Stimulated activated naive CD8-positive, alpha-beta T cell treated with anti-CD3 and anti-CD28 coated beads, Interleukin-15, Interleukin-2, amounts not matched to agents 100 U/mL and 50 U/mL, for 24 hours (primary cell): ENCODE data around the gene TFRC.
"Not testable (repeated sequence)": the region's sequence is repeated elsewhere in the genome, so short reads cannot be mapped to it uniquely, and the experiment has no call there.

Source experiments
- ATAC-seq: fragments of 150-1000 bp; cut with Tn5 transposase; one replicate; pipeline ENCODE4 v1.10.0; 2021
- DNase-seq: peaks from one replicate; pipeline ENCODE4 v3.0.0; 2021

Gene TFRC

DNA sequence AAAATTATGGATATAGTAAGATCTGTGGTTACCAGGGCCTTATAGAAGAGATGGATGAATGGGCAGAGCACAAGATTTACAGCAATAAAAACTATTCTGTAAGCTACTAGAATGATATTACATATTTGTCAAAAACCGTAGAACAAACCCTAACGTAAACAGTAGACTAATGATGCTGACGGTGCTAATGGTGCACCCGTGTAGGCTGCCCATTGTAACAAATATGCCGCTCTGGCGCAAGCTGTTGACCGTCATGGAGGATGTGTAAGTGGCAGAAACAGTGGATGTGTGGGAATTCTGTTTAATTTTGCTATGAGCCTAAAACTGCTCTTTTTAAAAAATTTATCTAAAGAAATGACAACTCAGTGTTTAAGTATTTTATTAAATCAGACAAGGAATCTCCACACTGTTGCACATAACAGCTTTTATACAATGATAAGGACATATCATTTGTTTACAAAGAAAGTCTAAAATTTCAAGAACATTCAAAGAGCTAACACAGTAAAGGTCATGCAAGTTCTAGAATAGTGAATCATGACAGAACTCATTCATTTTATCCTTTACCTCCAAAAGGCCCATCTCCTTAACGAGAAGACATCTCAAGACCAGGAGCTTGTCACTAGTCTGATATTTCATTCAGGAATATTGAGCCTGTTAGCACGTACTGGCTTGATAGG is 32.8 kb downstream of the TFRC start:
- DNase-seq = no peak
- no peak for ATAC-seq

DNA sequence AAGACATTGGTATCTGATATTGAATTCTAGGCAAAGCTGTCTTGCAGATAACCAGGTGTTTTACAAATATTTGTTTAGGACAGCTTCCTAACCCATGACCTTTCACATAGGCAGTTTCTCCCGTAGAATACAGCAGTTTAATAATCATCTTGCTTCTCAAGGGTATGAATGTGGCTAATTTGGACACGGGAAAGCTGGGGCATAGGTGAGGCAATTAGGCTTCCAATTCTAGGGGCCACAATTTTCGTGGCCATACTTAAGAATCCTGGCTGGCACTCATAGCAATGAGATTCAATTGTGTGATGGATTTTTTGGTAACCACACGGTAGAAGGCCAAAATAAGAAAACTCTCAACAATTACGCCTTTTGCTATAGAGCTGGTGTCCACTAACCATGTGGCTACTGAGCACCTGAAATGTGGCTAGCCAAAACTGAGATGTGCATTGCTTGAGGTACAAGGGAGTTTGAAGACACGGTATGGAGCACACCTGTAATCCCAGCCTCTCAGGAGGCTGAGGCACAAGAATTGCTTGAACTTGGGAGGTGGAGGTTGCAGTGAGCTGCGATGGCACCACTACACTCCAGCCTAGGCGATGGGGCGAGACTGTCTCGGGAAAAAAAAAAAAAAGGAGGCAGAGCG is 34.4 kb downstream of the TFRC start:
- ATAC-seq (no peak), DNase-seq (no peak)

DNA sequence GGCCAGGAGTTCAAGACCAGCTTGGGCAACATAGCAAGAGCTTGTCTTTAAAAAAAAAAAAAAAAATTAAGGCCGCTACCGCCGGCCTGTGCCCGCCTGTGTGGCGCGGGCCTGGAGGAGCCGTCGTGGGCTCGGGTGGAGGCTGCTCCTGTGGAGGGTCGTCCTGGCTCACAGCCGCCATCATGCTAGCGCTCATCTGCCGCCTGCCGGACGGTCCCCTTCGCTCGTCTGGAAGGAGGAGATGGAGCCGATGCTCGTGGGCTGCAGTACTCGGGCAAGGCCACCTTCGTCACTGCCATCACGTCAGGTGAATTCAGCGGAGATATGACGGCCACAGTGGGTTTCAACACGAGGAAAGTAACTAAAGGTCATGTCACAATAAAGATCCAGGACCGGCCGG is 37.4 kb downstream of the TFRC start:
- ATAC-seq = no peak

DNA sequence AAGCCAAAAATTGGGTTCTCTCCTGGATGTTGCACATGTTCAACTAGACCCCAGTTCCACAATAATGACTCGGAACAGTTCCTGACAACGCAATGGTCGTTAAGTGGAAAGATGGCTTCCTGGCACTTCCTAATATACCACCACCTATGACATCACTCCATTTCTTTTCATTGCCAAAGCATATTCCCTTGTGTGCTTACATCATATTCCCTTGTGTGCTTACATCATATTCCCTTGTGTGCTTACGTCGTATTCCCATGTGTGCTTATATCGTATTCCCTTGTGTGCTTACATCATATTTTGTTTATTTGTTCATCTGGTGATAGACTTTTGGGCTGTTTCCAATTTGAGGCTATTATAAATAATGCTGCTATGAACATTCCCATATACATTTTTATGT is 39.2 kb downstream of the TFRC start:
- no peak for ATAC-seq
- DNase-seq = no peak

More for the DNA sequence above, 37.4 kb downstream of the TFRC start:
- DNase-seq = no peak

DNA sequence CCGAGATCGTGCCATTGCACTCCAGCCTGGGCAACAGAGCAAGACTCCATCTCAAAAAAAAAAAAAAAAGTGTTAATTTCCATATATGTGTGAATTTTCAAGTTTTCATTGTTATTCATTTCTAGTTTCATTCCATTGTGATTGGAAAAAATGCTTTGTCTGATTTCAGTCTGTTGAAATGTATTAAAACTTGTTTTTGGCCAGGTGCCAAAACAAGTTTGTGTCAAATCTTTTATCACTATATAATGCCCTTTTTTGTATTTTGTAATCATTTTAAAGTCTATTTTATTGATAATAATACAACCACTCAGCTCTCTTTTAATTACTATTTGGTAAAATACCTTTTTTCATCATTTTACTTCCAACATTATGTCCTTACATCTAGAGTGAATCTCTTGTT is 42.5 kb downstream of the TFRC start:
- ATAC-seq = no peak
- DNase-seq = no peak

DNA sequence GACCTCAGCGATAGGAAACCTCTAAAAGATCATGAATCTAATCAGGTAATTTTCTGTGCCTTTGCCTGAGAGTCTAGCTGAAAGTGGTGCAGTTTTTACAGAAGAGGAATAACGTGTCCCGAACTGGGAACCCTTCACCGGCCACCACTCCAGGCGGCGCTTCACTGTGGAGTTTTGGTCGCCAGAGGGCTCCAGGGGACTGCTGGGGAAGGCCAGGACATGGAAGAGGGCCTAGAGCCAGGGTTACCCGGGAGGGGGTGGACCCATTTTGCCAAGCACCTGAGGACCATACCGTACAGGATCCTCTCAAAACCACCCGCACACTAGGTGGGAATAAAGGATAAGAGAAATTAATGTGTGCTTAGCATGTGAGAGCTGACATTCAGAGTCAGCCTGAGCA is 55.8 kb downstream of the TFRC start:
- not testable (repeated sequence) for DNase-seq, ATAC-seq

DNA sequence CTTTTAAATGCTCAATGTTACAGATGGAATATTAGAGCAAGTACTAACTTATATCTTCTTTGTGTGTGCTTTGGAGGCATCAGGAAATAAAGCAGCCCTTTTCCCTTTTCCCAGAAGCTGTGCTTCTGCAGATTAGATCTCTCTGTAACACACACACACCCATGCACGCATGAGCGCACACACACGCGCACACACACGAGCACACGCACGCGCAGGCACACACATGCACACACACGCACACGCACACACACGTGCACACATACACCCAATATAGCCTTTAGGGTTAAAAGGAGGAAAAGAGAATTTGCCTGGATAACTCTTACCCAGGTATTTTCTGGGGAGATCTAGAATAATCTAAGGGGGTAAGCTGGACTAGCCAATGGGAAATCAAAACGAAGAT is 56.9 kb downstream of the TFRC start:
- no peak for ATAC-seq

DNA sequence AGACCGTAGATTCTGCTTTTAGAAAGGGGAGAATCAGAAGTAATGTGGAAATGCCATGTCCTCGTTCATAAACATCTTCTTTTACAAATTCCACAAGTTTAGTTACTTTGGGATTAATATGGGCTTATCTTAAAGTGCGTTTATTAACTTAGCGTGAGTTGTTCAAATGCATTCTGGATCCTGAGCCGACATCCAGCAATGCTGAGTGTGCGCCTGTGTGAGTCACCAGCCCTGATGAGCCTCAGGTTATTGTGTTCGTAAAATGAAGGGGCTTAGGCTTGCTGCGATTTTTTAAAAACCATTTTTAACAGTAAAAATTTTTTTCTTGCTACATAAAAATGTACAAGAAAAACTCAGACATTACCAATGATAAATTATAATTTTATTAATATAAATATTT is 57.9 kb downstream of the TFRC start:
- DNase-seq (no peak), ATAC-seq (no peak)

More for the DNA sequence above, 56.9 kb downstream of the TFRC start:
- no peak for DNase-seq

DNA sequence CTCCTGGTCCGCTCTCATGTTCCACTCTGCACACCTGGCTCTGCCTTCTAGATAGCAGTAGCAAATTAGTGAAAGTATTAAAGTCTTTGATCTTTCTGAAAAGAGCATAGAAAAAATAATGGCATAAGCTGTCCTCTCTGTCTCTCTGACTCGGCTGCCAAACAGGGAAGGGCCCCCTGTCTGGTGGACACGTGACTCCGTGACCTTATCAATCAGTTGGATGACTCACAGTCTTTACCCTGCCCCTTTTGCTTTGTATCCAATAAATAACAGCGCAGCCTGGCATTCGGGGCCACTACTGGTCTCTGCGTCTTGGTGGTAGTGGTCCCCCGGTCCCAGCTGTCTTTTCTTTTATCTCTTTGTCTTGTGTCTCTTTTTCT is 59.4 kb downstream of the TFRC start:
- ATAC-seq, DNase-seq: not testable (repeated sequence)

DNA sequence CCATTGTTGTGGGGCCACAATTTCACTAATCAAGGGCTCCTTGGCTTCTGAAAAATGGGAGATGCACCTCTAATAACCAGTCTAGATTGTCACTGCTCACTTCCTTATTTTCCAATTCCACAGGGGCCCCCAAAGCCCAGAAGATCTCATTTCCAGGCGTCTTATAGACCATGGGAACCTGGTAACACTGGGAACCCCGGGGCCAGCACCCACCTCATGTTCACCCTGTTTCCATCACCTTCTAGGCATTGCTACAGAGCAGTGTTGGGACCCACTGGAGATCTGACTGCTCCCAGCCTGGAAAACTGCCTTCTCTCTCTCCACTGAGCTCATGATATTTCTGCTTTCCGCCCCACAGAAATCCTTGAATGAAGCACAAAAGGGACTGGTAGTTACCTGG is 61.5 kb downstream of the TFRC start:
- ATAC-seq (no peak), DNase-seq (no peak)

DNA sequence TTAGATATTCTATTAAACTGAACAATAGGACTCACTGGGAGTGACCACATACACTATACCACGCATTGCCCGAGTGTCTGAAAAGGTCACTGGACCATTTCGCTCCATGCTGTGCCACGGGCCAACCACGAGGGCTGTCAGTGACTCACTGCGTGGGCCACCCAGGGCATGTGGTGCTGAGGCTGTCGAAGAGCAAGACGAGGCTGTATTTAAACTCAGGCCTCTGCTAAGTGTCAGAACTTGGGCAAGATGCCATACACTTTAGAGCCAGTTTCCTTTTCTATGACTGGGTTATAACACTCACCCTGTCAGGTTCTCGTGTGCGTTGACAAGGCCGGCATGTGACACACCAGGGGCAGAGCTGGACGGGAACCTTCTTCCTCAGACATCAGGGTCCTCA is 62.3 kb downstream of the TFRC start:
- peak; percentile 80 for ATAC-seq
- not testable (repeated sequence) for DNase-seq

DNA sequence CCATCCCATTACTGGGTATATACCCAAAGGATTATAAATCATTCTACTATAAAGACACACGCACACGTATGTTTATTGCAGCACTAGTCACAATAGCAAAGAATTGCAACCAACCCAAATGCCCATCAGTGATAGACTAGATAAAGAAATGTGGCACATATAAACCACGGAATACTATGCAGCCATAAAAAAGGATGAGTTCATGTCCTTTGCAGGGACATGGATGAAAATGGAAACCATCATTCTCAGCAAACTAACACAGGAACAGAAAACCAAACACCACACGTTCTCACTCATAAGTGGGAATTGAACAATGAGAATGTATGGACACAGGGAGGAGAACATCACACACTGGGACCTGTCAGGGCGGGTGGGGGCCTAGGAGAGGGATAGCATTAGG is 63.7 kb downstream of the TFRC start:
- ATAC-seq, DNase-seq: not testable (repeated sequence)

DNA sequence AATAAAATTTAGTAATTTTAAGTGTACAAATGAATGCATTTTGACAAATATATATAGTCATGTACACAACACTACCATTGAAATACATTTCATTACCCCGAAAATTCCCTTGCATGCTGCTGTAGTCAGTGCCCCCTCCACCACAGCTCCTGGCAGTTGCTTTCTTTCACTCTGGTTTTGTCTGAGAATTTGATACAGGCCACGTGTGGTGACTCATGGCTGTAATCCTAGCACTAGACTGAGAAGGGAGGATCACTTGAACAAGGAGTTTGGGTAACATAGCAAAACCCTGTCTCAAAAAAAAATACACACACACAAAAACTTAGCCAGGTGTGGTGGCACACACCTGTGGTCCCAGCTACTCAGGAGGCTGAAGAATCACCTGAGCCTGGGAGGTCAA is 65.4 kb downstream of the TFRC start:
- DNase-seq (no peak), ATAC-seq (no peak)

DNA sequence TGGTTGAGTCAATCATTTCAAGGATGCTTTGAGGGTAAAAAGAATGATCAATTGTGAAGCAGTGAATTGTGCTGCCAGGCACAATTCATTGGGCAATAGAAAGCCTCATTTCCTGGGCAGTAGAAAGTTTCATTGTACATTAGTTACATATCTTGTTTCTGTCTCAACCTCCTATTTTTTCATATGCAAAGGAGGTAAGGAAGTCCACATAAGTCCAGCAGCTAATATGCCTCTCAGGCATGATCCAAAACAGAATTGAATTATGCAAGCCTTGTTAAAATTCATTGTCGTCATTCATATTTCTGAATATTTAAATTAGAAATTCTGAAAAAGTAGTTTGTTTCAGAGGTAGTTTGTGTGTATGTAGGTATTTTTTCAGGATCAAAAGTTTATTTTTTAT is 65.8 kb downstream of the TFRC start:
- ATAC-seq (no peak), DNase-seq (no peak)

DNA sequence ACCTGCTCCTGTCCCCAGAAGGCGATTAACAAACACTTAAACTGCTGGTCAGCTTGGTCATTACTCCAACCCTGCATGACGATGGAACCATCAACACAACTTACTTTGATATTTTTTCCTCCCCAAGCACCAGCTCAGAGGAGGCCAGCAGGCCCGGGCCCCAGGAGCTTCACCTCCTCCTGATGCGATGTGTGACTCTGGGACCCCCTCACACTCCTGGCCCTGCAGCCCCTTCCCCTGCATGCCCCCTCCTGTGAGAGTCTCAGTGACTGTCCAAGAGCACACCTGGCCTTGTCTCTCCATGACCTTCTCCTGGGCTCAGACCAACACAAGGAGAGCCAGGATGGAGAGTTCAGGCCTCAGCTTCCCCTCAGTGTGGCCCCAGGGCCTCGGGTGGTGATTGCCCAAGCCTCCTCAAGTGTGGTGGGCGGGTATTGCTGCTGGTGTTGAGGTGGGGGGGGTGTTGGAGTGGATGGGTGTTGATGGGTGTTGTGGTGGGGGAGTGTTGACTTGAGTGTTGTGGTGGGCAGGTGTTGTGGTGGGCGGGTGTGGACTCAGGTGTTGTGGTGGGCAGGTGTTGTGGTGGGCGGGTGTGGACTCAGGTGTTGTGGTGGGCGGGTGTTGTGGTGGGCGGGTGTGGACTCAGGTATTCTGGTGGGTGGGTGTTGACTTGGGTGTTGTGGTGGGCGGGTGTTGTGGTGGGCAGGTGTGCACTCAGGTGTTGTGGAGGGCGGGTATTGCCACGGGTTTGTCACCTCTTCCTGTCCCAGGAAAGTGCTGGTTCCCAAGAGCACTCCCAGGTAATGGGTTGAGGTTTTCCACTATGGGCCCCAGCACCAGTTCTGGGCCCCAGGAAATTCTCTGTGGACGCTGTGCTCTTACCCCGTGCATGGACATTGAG is 68.1 kb downstream of the TFRC start:
- ATAC-seq (no peak), DNase-seq (no peak)

DNA sequence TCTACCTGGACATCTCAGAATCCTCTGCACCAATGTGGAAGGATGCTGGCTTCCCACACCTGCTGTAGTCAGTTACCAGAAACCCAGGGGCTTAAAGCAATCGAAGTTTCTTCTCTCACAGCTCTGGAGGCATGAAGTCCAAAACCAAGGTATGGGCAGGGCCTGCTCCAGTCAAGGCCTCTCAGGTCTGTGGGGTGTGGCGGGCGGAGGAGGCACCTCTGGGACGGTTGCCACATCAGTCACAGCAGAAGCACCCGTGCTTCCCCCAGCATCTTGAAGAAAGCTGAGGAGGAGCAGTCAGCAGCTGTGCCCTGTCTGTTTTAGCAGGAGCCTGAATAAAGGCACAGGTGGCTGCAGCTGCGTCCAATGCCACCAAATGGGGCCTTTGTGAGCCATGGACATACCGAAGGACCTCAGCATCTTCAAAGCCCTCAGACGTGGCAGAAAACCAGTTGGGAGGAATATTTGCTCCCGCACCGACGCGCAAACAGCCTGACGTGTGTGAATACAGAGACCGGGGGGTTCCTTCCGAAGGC is 68.9 kb downstream of the TFRC start:
- DNase-seq (no peak), ATAC-seq (no peak)

DNA sequence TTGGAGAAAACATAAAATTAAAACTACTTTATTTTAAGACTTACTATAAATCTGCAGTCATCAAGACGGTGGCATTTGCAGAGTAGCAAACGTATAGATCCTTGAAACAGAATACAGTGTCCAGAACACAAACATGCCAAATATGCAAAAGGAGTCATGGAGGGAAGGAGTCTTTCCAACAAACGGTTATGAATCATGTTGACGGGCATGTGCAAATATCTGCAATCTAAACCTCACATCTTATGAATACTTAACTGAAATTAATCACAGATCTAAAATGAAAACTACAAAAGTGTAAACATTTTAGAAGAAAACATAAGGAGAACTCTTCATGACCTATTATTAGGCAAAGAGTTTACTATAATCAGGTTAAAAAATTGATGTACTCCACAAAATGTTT is 69.4 kb downstream of the TFRC start:
- no peak for DNase-seq

DNA sequence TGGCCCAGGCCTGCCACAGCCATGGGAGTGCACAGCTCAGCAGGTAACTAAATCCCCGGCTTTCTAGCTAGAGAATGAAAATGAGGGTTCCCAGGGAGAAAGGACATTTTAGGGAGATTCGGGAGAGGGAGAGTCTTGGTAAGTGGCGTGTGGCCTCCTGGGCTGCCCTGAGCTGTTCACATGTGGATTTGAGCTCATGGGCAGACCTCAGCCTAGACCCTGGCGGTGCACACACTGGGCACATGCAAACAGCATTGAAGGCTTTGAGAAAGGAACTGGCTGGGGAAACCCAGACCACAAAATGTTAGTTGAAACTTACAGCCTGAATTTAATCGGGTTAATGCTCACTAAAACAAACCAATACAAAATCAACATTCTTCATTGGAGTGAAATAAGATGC is 72.4 kb downstream of the TFRC start:
- ATAC-seq (no peak), DNase-seq (no peak)

More for the DNA sequence above, 69.4 kb downstream of the TFRC start:
- ATAC-seq = no peak

DNA sequence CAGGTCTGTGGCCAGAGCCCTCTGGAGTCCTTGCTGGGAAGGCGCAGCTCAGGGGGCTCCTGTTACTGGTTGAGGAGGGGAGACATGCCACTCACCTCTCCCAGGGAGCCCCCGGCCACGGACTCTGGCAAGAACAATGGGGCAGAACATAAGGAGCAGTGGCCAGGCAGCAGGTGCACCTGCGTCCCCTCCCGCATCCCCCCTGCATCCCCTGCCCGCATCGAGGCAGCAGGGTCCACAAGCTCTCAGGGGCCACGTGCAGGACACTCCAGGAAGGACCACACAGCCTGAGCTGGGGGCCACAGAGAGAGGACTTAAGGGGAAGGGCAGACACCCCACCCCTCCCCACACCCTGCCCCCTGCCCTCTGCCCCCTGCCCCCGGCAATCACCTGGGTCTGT is 73.0 kb downstream of the TFRC start:
- no peak for DNase-seq
- ATAC-seq = no peak

DNA sequence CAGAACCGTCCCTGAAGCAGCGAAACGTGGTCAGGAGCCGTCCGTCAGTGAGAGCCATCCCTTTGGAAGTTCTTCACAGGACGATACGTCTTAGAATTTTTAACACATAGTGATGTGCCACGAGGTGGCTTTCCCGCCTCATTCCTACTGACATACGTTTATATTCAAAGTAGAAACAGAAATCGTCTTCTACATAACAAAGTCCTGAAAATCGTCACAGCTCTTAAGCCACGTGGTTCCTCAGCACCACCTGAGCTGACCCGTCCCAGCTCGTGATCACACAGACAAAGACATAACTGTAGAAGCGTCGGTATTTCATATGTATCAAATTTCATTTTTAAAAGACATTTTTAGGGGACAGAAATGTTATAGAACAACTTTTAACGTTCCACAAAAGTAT is 73.5 kb downstream of the TFRC start:
- no peak for DNase-seq
- ATAC-seq = no peak

DNA sequence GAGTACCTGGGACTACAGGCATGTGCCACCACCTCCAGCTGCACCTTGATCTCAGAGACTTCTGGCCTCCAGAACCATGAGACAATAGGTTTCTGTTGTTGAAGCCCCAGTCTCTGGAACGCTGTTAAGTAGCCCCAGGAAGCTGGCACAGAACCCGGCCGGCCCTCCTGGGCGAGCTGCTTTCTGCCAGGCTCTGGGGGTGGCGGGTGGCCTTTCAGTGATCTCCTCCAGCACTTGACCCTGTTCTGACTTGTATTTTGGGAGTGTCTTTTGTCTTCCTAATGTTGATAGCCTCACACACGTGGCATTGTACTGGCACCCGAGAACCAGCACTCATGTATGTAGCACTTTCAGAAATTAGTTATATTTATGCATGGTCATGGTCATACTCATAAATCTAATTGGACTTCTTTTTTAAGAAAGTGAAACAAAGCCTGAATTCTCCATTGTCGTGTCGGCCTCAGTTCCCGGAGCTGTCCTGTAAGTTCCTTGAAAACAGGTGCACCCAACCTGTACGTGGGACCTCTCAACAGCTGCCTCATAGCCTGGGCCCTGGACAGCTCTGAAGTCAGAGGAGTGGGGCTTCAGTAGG is 74.0 kb downstream of the TFRC start:
- DNase-seq (no peak), ATAC-seq (no peak)

DNA sequence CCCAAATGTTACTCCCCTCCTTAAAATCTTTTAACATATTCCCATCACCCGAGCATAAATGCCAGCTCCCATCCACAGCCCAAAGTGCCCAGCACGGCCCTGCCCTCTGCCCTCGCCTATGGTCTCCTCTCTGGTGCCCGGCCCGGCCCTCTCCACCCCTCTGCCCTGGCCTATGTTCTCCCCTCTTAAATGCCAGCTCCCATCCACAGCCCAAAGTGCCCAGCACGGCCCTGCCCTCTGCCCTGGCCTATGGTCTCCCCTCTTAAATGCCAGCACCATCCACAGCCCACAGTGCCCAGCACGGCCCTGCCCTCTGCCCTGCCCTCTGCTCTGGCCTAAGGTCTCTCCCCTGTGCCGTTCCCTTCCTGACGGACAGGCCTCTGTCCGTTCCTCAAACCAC is 76.6 kb downstream of the TFRC start:
- ATAC-seq, DNase-seq: not testable (repeated sequence)
